ENCODE measurements around the gene HADHB.

Gene HADHB

GRCh38 chr2:26269571-26270158, 24.9 kb downstream of the HADHB start:
- no peak for TF ChIP-seq ZFX (IDR thresholded peaks at IDR 0.05)
- TF ChIP-seq, protein P1, sequence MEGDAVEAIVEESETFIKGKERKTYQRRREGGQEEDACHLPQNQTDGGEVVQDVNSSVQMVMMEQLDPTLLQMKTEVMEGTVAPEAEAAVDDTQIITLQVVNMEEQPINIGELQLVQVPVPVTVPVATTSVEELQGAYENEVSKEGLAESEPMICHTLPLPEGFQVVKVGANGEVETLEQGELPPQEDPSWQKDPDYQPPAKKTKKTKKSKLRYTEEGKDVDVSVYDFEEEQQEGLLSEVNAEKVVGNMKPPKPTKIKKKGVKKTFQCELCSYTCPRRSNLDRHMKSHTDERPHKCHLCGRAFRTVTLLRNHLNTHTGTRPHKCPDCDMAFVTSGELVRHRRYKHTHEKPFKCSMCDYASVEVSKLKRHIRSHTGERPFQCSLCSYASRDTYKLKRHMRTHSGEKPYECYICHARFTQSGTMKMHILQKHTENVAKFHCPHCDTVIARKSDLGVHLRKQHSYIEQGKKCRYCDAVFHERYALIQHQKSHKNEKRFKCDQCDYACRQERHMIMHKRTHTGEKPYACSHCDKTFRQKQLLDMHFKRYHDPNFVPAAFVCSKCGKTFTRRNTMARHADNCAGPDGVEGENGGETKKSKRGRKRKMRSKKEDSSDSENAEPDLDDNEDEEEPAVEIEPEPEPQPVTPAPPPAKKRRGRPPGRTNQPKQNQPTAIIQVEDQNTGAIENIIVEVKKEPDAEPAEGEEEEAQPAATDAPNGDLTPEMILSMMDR (conservative IDR thresholded peaks at IDR 0.05), result no peak
- no peak overlapping the region for H3K27ac ChIP-seq

DNA sequence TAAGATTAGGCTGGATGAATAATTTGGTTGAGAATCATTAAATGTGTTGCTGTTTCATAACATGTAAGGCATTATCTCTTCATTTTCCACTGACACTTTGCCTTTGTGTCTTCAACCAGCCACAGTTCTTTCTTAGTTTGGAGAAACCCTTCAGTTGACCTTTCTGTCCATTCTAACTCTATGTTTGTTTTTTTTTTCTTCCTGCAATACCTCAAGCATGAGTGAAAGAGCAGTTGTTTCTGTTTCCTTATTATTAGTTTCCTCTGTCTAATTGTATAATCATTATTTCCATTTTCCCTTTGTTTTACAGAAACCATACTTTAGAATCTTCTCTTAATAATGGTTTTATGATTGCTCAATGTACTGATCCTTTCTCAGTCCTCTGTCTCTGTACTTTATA, 25.6 kb downstream of the HADHB start:
- H3K27ac ChIP-seq, result no peak overlapping the region
- TF ChIP-seq, protein P1 (conservative IDR thresholded peaks at IDR 0.05), result no peak
- no peak for TF ChIP-seq ZFX (IDR thresholded peaks at IDR 0.05)

- H3K27ac ChIP-seq, result no peak overlapping the region
Observed at GRCh38 chr2:26273501-26273900, 28.8 kb downstream of the HADHB start.

DNA sequence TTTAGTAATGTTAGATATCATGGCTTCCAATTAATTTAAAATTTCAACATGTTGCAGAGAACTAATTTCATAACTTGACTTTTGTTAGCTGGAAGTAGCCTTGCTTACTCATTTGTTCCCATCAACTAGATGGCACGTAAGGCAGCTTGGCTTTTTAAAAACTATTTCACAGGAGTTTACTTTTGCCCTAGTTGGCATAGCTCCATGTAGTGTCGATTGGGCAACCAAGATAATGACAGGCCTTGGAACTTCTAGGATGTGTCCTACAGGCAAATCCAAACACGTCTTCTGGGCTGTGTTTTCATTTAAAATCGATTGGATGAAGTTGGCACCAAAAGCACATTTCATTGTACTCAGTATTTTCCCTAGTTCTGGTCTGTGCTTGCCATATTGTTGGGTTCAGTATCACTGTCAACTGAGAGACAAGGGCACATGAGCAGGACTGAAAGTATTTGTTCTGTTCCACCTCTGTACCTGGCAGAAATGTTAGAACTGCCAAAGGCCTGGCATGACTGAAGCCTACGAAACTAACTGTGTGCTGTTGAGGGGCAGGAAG, 29.4 kb downstream of the HADHB start:
- TF ChIP-seq, protein P1 (conservative IDR thresholded peaks at IDR 0.05), result no peak
- no peak for TF ChIP-seq ZFX (IDR thresholded peaks at IDR 0.05)
- H3K27ac ChIP-seq, result peak overlapping the region; percentile 56; the same call in 1 of the 2 replicates

More at GRCh38 chr2:26273501-26273900, 28.8 kb downstream of the HADHB start:
- no peak for TF ChIP-seq ZFX (IDR thresholded peaks at IDR 0.05)
- TF ChIP-seq, protein P1 (conservative IDR thresholded peaks at IDR 0.05), result no peak

- H3K27ac ChIP-seq, result no peak overlapping the region
- TF ChIP-seq, protein P1 (conservative IDR thresholded peaks at IDR 0.05), result no peak
- TF ChIP-seq ZFX (IDR thresholded peaks at IDR 0.05), result no peak
Observed at GRCh38 chr2:26276484-26277227, 31.9 kb downstream of the HADHB start.

DNA sequence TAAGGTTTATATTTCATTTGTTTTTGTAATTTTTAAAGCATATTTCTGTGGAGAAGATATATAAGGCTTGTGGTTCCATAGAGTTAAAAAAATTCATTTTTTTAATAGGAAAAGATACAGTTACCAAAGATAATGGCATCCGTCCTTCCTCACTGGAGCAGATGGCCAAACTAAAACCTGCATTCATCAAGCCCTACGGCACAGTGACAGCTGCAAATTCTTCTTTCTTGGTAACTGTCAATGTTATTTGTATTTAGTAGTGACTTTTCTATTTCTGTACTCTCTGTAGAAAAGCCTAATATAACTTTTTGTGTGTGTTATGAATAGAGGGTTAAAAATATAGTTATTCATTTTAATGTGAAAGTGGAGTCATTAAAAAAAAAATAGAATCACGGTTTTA, 35.1 kb downstream of the HADHB start:
- H3K27ac ChIP-seq, result no peak overlapping the region
- TF ChIP-seq, protein P1 (conservative IDR thresholded peaks at IDR 0.05), result no peak
- TF ChIP-seq ZFX (IDR thresholded peaks at IDR 0.05), result no peak

- TF ChIP-seq, protein P1 (conservative IDR thresholded peaks at IDR 0.05), result no peak
- TF ChIP-seq ZFX (IDR thresholded peaks at IDR 0.05), result no peak
Observed at GRCh38 chr2:26281226-26281625, 36.5 kb downstream of the HADHB start.

More at GRCh38 chr2:26281226-26281625, 36.5 kb downstream of the HADHB start:
- no peak overlapping the region for H3K27ac ChIP-seq
